H7 (cell line): Measurements from ENCODE around the gene SHB. TPM values are rescaled to one million over a fixed set of nuclear protein-coding genes. Genes with fewer than 3 reads are reported as not detected.
"Not testable (repeated sequence)": the region's sequence is repeated elsewhere in the genome, so short reads cannot be mapped to it uniquely, and the experiment has no call there.

ENCODE experiments used
- DNase-seq: peaks from one replicate; pipeline ENCODE4 v3.0.0; 2012
- H3K27me3 ChIP-seq: 2 replicates; pipeline ENCODE4 v1.6.0; 2011; ENCODE audit warnings: mild to moderate bottlenecking, low read length; ENCODE audit not compliant: control insufficient read depth, insufficient read depth
- H3K36me3 ChIP-seq: replicated peaks from 2 replicates; pipeline ENCODE4 v1.5.1; 2011; ENCODE audit warnings: low read length; ENCODE audit not compliant: control insufficient read depth, insufficient read depth
- H3K4me3 ChIP-seq: 2 replicates; pipeline ENCODE4 v1.5.1; 2011; ENCODE audit warnings: low read depth, mild to moderate bottlenecking, control low read depth, low read length, moderate library complexity; ENCODE audit not compliant: insufficient read depth
- total RNA-seq: library from RNA; depleted of rRNA; stranded (reverse); fragments of >200 nt; shearing (Covaris generic); gene quantifications from 2 replicates; pipeline ENCODE4 v1.2.3, GENCODE V29; 2014

Gene SHB
- total RNA-seq, 1 experiment from 2014 or later: 18.0 TPM

- not testable (repeated sequence) for H3K36me3 ChIP-seq, DNase-seq, H3K27me3 ChIP-seq, H3K4me3 ChIP-seq
Measured at GRCh38 chr9:38045939-38046338, 23.1 kb downstream of the SHB start.

DNA sequence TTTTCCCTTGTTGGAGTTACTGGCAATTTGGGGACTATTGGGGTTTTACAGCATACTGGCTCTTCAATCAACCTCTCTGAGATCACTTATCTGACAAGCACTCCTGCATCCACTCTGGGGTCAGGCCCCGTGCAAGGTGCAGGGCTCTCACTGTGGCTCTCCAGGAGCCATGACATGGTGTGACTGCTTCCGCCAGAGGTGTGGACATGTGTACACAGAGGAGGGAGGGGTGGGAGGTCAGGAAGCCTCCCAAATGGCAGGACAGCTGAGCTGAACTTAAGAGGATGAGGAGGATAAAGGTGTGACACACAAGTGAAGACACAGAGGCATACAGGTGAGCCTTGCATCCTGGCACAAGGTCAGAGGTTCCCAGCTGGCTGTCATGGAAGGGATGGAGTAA lies 24.3 kb downstream of the SHB start:
- Histone ChIP-seq H3K4me3 (no peak overlapping the region), H3K36me3 (no peaks in the 10 kb centered on the region), H3K27me3 (no peaks in the 10 kb centered on the region)
- DNase-seq: no peak

DNA sequence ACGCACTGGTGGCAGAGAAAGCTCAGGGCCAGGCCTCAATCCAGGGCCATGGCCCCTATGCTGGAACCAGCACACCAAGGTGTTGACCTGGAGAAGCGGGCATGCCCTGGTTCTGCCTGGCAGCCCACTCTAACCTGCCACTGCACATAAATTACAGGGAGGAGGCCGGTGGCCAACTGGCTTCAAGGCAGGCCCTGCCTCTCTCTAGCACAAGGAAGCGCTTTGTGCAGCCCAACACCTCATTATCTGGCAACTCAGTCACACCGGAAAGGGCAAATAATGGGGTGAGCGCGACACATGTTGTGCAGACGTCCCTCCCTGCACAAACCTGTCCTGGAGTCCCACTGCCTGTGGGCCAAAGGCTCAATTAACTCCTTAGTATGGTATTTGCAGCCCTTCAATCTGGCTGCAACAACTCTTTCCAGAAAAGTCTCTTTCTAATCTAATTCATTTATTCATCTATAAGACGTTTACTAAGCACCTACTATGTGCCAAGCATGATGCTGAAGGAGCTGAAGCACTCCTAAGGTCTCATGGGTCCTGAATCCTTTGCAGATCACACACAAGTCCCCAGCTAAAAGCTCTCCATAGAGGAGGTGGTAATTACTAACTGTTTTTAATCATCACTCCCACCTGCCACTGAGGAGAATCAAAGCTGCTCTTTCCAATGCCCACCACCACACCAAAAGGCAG lies 24.9 kb downstream of the SHB start:
- no peaks in the 10 kb centered on the region for H3K27me3 ChIP-seq
- no peak for DNase-seq
- H3K4me3 ChIP-seq: no peak overlapping the region
- no peaks in the 10 kb centered on the region for H3K36me3 ChIP-seq

- no peaks in the 10 kb centered on the region for H3K36me3 ChIP-seq
- DNase-seq: peak; percentile 33
- no peak overlapping the region for H3K4me3 ChIP-seq
- no peaks in the 10 kb centered on the region for H3K27me3 ChIP-seq
Measured at GRCh38 chr9:38042626-38043357, 26.2 kb downstream of the SHB start.

- H3K36me3 ChIP-seq: no peaks in the 10 kb centered on the region
- peak; percentile 23 for DNase-seq
- no peaks in the 10 kb centered on the region for H3K27me3 ChIP-seq
- H3K4me3 ChIP-seq: no peak overlapping the region
Measured at GRCh38 chr9:38041564-38042243, 27.3 kb downstream of the SHB start.

- H3K4me3 ChIP-seq: no peak overlapping the region
- DNase-seq: peak; percentile 20
- H3K27me3 ChIP-seq: no peaks in the 10 kb centered on the region
- no peaks in the 10 kb centered on the region for H3K36me3 ChIP-seq
Measured at GRCh38 chr9:38039907-38040682, 28.9 kb downstream of the SHB start.

GRCh38 chr9:38039090-38039906 lies 29.7 kb downstream of the SHB start:
- DNase-seq: peak; percentile 44

GRCh38 chr9:38038307-38039089 lies 30.5 kb downstream of the SHB start:
- no peaks in the 10 kb centered on the region for H3K36me3 ChIP-seq
- H3K4me3 ChIP-seq: no peak overlapping the region
- DNase-seq: peak; percentile 60
- no peaks in the 10 kb centered on the region for H3K27me3 ChIP-seq

More at GRCh38 chr9:38039090-38039906, 29.7 kb downstream of the SHB start:
- Histone ChIP-seq H3K27me3 (no peaks in the 10 kb centered on the region), H3K36me3 (no peaks in the 10 kb centered on the region), H3K4me3 (no peak overlapping the region)

- DNase-seq: peak; percentile 21
- Histone ChIP-seq H3K4me3 (no peak overlapping the region), H3K36me3 (no peaks in the 10 kb centered on the region), H3K27me3 (no peaks in the 10 kb centered on the region)
Measured at GRCh38 chr9:38037981-38038306, 31.1 kb downstream of the SHB start.

DNA sequence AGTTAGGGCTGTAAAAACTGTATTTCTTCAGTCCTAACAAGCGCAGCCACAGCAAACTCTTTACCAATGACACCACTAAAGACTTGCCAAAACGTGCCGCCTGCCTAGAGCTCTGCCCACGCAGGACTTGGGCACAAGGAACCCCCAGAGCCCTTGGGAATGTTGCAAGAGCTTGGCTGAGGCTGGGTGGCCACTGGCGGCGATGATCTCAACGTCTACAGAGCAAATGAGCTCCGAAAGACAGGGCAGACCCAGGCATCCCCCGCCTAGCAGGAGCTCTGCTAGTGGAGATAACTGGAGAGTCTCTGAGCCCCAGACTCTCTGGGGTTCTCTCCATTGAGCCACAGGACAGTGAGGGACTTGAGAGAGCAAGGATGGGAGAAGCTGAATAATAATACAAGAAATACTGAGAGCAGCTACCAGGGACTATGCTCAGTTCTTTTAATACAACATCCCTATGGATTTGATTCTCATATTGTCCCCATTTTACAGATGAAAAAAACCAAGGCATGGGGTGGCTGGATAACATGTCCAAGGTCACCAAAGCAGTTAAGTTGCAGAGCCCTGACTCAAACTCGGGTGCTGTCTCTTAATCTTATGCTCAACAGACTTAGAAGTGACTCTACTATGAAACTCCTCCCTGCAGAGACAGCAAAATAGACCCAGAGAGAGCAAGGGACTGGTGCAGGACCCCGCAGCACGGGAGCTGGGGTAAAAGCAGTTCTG lies 32.5 kb downstream of the SHB start:
- DNase-seq: no peak
- H3K36me3 ChIP-seq: no peaks in the 10 kb centered on the region
- no peaks in the 10 kb centered on the region for H3K27me3 ChIP-seq
- H3K4me3 ChIP-seq: no peak overlapping the region

DNA sequence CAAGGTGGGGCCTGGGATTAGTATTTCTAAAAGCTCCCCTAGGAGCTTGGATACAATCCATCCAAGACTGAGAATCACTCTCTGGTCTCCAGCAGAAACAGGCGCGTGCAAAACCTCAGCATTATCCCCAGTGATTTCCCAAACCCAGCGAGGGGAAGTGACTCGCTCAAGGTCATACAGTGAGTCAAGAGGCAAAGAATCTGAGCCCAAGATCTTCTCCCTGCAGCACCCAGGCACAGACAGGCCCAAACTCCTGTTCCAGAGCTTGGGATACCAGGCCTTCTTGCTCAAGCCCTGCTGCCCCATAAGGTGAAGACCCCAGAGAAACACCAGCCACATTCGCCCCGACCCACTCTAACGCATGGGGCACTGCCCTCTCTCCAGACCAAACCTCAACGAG lies 33.2 kb downstream of the SHB start:
- H3K36me3 ChIP-seq: no peaks in the 10 kb centered on the region
- no peak for DNase-seq
- no peak overlapping the region for H3K4me3 ChIP-seq
- H3K27me3 ChIP-seq: no peaks in the 10 kb centered on the region

DNA sequence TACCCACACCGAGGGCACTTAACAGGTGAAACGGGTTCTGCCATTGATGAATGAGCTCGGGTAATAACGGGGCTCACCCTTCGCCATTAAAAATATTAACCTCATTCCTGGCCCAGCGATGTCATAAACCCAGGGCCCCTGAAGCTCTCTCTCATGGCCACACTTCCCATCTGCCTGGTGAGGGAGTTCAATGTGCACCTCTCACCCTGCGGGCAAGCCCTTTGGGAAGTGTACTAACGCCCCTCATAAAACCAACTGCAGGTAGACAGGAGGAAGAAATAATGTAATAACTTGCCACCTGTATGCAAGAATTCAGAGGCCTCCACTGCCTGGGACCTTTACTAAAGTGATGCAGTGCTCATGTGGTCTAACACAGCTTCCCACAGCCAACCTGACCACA lies 35.1 kb downstream of the SHB start:
- Histone ChIP-seq H3K36me3 (no peaks in the 10 kb centered on the region), H3K4me3 (no peak overlapping the region), H3K27me3 (no peaks in the 10 kb centered on the region)
- no peak for DNase-seq
